H9 (cell line): ENCODE results near the gene ASCC3. TPM values are rescaled to one million over a fixed set of nuclear protein-coding genes. Genes with fewer than 3 reads are reported as not detected.
"Not testable (repeated sequence)": the region's sequence is repeated elsewhere in the genome, so short reads cannot be mapped to it uniquely, and the experiment has no call there.

Experiments
- DNase-seq: peaks from one replicate; pipeline ENCODE4 v3.0.0-alpha.2; 2017
- H2AFZ ChIP-seq: one replicate; pipeline ENCODE4 v1.6.1; 2013; ENCODE audit warnings: mild to moderate bottlenecking, low read length, control low read depth, moderate library complexity
- H2AK5ac ChIP-seq: 2 replicates; pipeline ENCODE4 v1.6.1; 2013; ENCODE audit warnings: low read length, control low read depth, mixed read lengths; ENCODE audit not compliant: insufficient read length
- H2BK120ac ChIP-seq: one replicate; pipeline ENCODE4 v1.6.1; 2013; ENCODE audit warnings: low read depth, mild to moderate bottlenecking, low read length, control low read depth, inconsistent platforms; ENCODE audit not compliant: poor library complexity, severe bottlenecking
- H2BK12ac ChIP-seq: 2 replicates; pipeline ENCODE4 v1.6.1; 2013; ENCODE audit warnings: low read length, control low read depth, mixed read lengths, low read depth; ENCODE audit not compliant: insufficient read length
- H2BK15ac ChIP-seq: 2 replicates; pipeline ENCODE4 v1.6.1; 2013; ENCODE audit warnings: low read depth, low read length, control low read depth
- H2BK20ac ChIP-seq: one replicate; pipeline ENCODE4 v1.6.1; 2013; ENCODE audit warnings: low read depth, mild to moderate bottlenecking, low read length, control low read depth, inconsistent platforms; ENCODE audit not compliant: poor library complexity, severe bottlenecking
- H2BK5ac ChIP-seq: 2 replicates; pipeline ENCODE4 v1.6.1; 2013; ENCODE audit warnings: low read length, control low read depth, mixed read lengths; ENCODE audit not compliant: insufficient read length
- H3K14ac ChIP-seq: 2 replicates; pipeline ENCODE4 v1.6.1; 2013; ENCODE audit warnings: low read length, control low read depth; ENCODE audit not compliant: insufficient read depth
- H3K18ac ChIP-seq: 2 replicates; pipeline ENCODE4 v1.6.1; 2013; ENCODE audit warnings: low read depth, mild to moderate bottlenecking, mixed read lengths, low read length, control low read depth; ENCODE audit not compliant: insufficient read length
- H3K23ac ChIP-seq: 2 replicates; pipeline ENCODE4 v1.6.1; 2013; ENCODE audit warnings: low read length, control low read depth, mixed read lengths, low read depth; ENCODE audit not compliant: insufficient read length
- H3K23me2 ChIP-seq: 2 replicates; pipeline ENCODE4 v1.6.1; 2013; ENCODE audit warnings: low read depth, mild to moderate bottlenecking, mixed read lengths, low read length, control low read depth; ENCODE audit not compliant: insufficient read length, poor library complexity, severe bottlenecking
- H3K27ac ChIP-seq: 2 replicates; pipeline ENCODE4 v1.5.1; 2013; ENCODE audit warnings: low read length, control low read depth, mixed read lengths, low read depth; ENCODE audit not compliant: insufficient read length
- H3K27me3 ChIP-seq: 2 replicates; pipeline ENCODE4 v1.6.1; 2013; ENCODE audit warnings: low read length, control low read depth, inconsistent platforms; ENCODE audit not compliant: insufficient read depth
- H3K4ac ChIP-seq: 2 replicates; pipeline ENCODE4 v1.6.1; 2013; ENCODE audit warnings: low read depth, mild to moderate bottlenecking, control low read depth, inconsistent platforms, low read length, moderate library complexity
- H3K4me1 ChIP-seq: 2 replicates; pipeline ENCODE4 v1.6.1; 2013; ENCODE audit warnings: low read length, control low read depth, inconsistent platforms; ENCODE audit not compliant: insufficient read depth
- H3K4me2 ChIP-seq: 2 replicates; pipeline ENCODE4 v1.6.1; 2013; ENCODE audit warnings: low read length, control low read depth, mixed read lengths; ENCODE audit not compliant: insufficient read length, insufficient read depth
- H3K56ac ChIP-seq: 2 replicates; pipeline ENCODE4 v1.6.1; 2013; ENCODE audit warnings: low read depth, mild to moderate bottlenecking, mixed read lengths, low read length, control low read depth; ENCODE audit not compliant: insufficient read length
- H3K79me1 ChIP-seq: 2 replicates; pipeline ENCODE4 v1.6.1; 2013; ENCODE audit warnings: low read depth, mild to moderate bottlenecking, moderate library complexity, low read length, control low read depth, inconsistent platforms; ENCODE audit not compliant: insufficient read depth, poor library complexity, severe bottlenecking
- H3K79me2 ChIP-seq: 2 replicates; pipeline ENCODE4 v1.6.1; 2013; ENCODE audit warnings: low read length, control low read depth, inconsistent platforms; ENCODE audit not compliant: insufficient read depth
- H3K9ac ChIP-seq: 2 replicates; pipeline ENCODE4 v1.6.1; 2013; ENCODE audit warnings: low read length, control low read depth, mixed read lengths; ENCODE audit not compliant: insufficient read length; ENCODE audit errors: extremely low read depth
- H3K9me3 ChIP-seq: one replicate; pipeline ENCODE4 v1.6.1; 2013; ENCODE audit warnings: low read depth, low read length, inconsistent platforms; ENCODE audit not compliant: control insufficient read depth
- H3T11ph ChIP-seq: one replicate; pipeline ENCODE4 v1.6.1; 2013; ENCODE audit warnings: mild to moderate bottlenecking, low read length, control low read depth, inconsistent platforms
- H4K20me1 ChIP-seq: one replicate; pipeline ENCODE4 v1.6.1; 2013; ENCODE audit not compliant: control insufficient read depth, insufficient read length, insufficient read depth
- H4K5ac ChIP-seq: 2 replicates; pipeline ENCODE4 v1.6.1; 2013; ENCODE audit warnings: low read depth, mild to moderate bottlenecking, mixed read lengths, low read length, control low read depth; ENCODE audit not compliant: insufficient read length
- H4K8ac ChIP-seq: replicated peaks from 2 replicates; pipeline ENCODE4 v1.6.1; 2013; ENCODE audit warnings: low read length, control low read depth, mixed read lengths, low read depth; ENCODE audit not compliant: insufficient read length
- H4K91ac ChIP-seq: 2 replicates; pipeline ENCODE4 v1.6.1; 2013; ENCODE audit warnings: low read depth, mild to moderate bottlenecking, moderate library complexity, mixed read lengths, low read length, control low read depth; ENCODE audit not compliant: insufficient read length
- H3K27ac Mint-ChIP-seq, 3 experiments: 2 replicates in 2 of 3; 3 replicates in 1 of 3; pipeline ENCODE4 v1.8.0; 2020 to 2021; ENCODE audit warnings: mixed read lengths in 3 of 3, mild to moderate bottlenecking in 1 of 3, moderate library complexity in 1 of 3
- H3K27me3 Mint-ChIP-seq: 2 replicates; pipeline ENCODE4 v1.8.0; 2021; ENCODE audit warnings: low read depth, mild to moderate bottlenecking, moderate library complexity, mixed read lengths
- H3K36me3 Mint-ChIP-seq, 3 experiments: 2 replicates in 2 of 3; 3 replicates in 1 of 3; pipeline ENCODE4 v1.8.0; 2020 to 2021; ENCODE audit warnings: low read depth in 3 of 3, mixed read lengths in 3 of 3; ENCODE audit not compliant: insufficient read depth in 1 of 3
- H3K4me1 Mint-ChIP-seq, 2 experiments: 2 replicates each; pipeline ENCODE4 v1.8.0; 2020; ENCODE audit warnings: mixed read lengths in 2 of 2
- H3K4me3 Mint-ChIP-seq, 2 experiments: 2 replicates in 1 of 2; 3 replicates in 1 of 2; pipeline ENCODE4 v1.8.0; 2020 to 2021; ENCODE audit warnings: mild to moderate bottlenecking in 2 of 2, mixed read lengths in 2 of 2, moderate library complexity in 1 of 2
- H3K9me3 Mint-ChIP-seq, 2 experiments: 2 replicates in 1 of 2; 3 replicates in 1 of 2; pipeline ENCODE4 v1.8.0; 2020; ENCODE audit warnings: mild to moderate bottlenecking in 2 of 2, mixed read lengths in 2 of 2, moderate library complexity in 1 of 2
- WGBS: extraction: QIAGEN DNeasy Blood & Tissue Kit; methylation state at CpG from one replicate; pipeline ENCODE4 v1.1.7; 2013; ENCODE audit warnings: missing lambda C conversion rate, low lambda C conversion rate, mixed read lengths; ENCODE audit not compliant: insufficient read length; ENCODE audit errors: extremely low coverage; 5-methylcytosine and 5-hydroxymethylcytosine counted together
- total RNA-seq: library from RNA; stranded (reverse); gene quantifications from 2 replicates; pipeline ENCODE4 v1.2.1, GENCODE V29; 2021
- TF ChIP-seq, protein P1 (sequence below): fragments of 200-600 bp; sonication (generic); conservative IDR thresholded peaks from 3 replicates; pipeline ENCODE4 v1.8.0; 2021; ENCODE audit warnings: antibody characterized with exemption, mild to moderate bottlenecking

ASCC3 gene
- total RNA-seq, 1 experiment from 2014 or later: 63.8 TPM

DNA sequence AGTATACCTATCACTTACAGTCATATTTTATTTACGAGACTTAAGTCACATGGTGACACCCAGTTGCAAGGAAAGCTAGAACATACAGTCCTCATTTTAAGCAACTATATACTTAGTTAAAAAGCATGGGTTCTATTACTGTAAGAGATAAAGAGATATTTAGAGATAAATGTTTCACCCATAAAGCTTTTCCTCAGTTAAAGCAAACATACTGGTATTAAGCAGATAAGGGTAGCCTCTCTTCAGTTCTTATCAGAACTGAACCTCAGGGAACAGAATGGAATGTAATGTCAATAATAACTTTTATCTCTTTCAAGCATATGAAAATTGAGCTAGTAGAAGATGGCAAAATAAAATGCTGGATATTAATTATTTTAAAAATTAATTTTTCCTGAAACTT, 9.9 kb upstream of the ASCC3 start:
- no peak overlapping the region for H3K27ac Mint-ChIP-seq
- no peak overlapping the region for H3K9ac ChIP-seq
- H3T11ph ChIP-seq: no peak overlapping the region
- H3K4me1 ChIP-seq: peaks cover 2% of the 10 kb centered on the region; the same call in 1 of the 2 replicates
- H3K27me3 ChIP-seq: no peaks in the 10 kb centered on the region
- H3K79me1 ChIP-seq: no peaks in the 10 kb centered on the region
- H3K27ac ChIP-seq: no peak overlapping the region
- H3K79me2 ChIP-seq: no peaks in the 10 kb centered on the region
- peaks cover 11 to 13% of the 10 kb centered on the region in 2 experiments; a peak in 4 of 5 replicates for H3K9me3 Mint-ChIP-seq
- H2AFZ ChIP-seq: no peak overlapping the region
- no peak overlapping the region for H2BK120ac ChIP-seq
- no peak overlapping the region for H3K4me3 Mint-ChIP-seq
- no peak overlapping the region for H3K18ac ChIP-seq
- peaks cover 3 to 11% (median 7%) of the 10 kb centered on the region in 3 experiments; a peak in 4 of 7 replicates for H3K36me3 Mint-ChIP-seq
- no peak overlapping the region for H2BK5ac ChIP-seq
- no peak overlapping the region for H4K91ac ChIP-seq
- no peak overlapping the region for H3K14ac ChIP-seq
- H3K23me2 ChIP-seq: no peaks in the 10 kb centered on the region
- no peak overlapping the region for H3K23ac ChIP-seq
- no peak overlapping the region for H3K4me2 ChIP-seq
- peaks cover 15 to 17% of the 10 kb centered on the region in 2 experiments for H3K4me1 Mint-ChIP-seq
- no peak overlapping the region for H2BK20ac ChIP-seq
- DNase-seq: no peak
- H4K8ac ChIP-seq: no peak overlapping the region
- no peak overlapping the region for H3K4ac ChIP-seq
- H4K5ac ChIP-seq: no peak overlapping the region
- no CpG with 5 or more reads among the region's 1 CpG for WGBS
- no peaks in the 10 kb centered on the region for H3K27me3 Mint-ChIP-seq
- no peak overlapping the region for H3K56ac ChIP-seq
- no peak overlapping the region for H2BK15ac ChIP-seq
- H3K9me3 ChIP-seq: no peaks in the 10 kb centered on the region
- TF ChIP-seq, protein P1, sequence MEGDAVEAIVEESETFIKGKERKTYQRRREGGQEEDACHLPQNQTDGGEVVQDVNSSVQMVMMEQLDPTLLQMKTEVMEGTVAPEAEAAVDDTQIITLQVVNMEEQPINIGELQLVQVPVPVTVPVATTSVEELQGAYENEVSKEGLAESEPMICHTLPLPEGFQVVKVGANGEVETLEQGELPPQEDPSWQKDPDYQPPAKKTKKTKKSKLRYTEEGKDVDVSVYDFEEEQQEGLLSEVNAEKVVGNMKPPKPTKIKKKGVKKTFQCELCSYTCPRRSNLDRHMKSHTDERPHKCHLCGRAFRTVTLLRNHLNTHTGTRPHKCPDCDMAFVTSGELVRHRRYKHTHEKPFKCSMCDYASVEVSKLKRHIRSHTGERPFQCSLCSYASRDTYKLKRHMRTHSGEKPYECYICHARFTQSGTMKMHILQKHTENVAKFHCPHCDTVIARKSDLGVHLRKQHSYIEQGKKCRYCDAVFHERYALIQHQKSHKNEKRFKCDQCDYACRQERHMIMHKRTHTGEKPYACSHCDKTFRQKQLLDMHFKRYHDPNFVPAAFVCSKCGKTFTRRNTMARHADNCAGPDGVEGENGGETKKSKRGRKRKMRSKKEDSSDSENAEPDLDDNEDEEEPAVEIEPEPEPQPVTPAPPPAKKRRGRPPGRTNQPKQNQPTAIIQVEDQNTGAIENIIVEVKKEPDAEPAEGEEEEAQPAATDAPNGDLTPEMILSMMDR: no peak
- H2AK5ac ChIP-seq: no peak overlapping the region
- no peak overlapping the region for H2BK12ac ChIP-seq
- H4K20me1 ChIP-seq: no peaks in the 10 kb centered on the region

DNA sequence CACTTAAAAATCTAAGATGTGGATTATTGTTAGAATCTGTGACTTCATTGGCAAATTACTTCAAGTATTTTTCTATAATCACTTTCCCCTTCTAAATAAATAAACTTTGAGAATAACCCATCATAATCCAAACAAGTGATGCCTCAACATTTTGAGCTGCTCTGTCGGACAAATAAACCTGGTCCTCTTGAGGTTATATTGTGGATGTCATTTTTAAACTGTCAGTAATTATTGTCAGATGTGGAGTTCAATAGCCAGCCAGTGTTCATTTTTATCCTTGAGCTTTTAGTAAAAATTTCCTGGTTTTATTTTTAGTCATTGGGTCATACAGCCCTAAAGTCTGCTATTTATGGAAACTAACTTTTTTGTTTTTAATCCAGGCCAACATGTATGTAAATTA, 9.5 kb upstream of the ASCC3 start:
- H3K27me3 ChIP-seq, H3K18ac ChIP-seq, H2BK5ac ChIP-seq, H2AK5ac ChIP-seq, H3K23ac ChIP-seq, H3K23me2 ChIP-seq, H2BK12ac ChIP-seq, H3K79me2 ChIP-seq, H2BK15ac ChIP-seq, H3K27ac ChIP-seq, H4K5ac ChIP-seq, H3K4me3 Mint-ChIP-seq, H4K20me1 ChIP-seq, H3K56ac ChIP-seq, H2BK20ac ChIP-seq, H3K9me3 ChIP-seq, H3K27me3 Mint-ChIP-seq, H3K4me2 ChIP-seq, H3K4ac ChIP-seq, H2BK120ac ChIP-seq, H3T11ph ChIP-seq, H3K79me1 ChIP-seq, DNase-seq, H4K8ac ChIP-seq, H3K27ac Mint-ChIP-seq, H3K4me1 ChIP-seq, H3K14ac ChIP-seq, H3K9ac ChIP-seq, H2AFZ ChIP-seq, H4K91ac ChIP-seq: not testable (repeated sequence)
- WGBS: no CpG with 5 or more reads among the region's 1 CpG
- H3K36me3 Mint-ChIP-seq: peaks cover 3 to 11% (median 7%) of the 10 kb centered on the region in 3 experiments; a peak in 4 of 7 replicates
- peaks cover 15 to 17% of the 10 kb centered on the region in 2 experiments for H3K4me1 Mint-ChIP-seq
- peaks cover 11 to 13% of the 10 kb centered on the region in 2 experiments; a peak in 4 of 5 replicates for H3K9me3 Mint-ChIP-seq
